PC-9 (cell line): Measurements from ENCODE around the gene DOK3. TPM values are rescaled to one million over a fixed set of nuclear protein-coding genes. Genes with fewer than 3 reads are reported as not detected.

Experiments used
- BruUV-seq: library from RNA; stranded (reverse); fragments of 400-500 nt; replicated peaks from 2 replicates; lab custom pipeline; 2021; lab: Mats Ljungman, UMichigan
- CTCF ChIA-PET: fragments of 300-600 bp; sonication (Branson Sonifier 250); formaldehyde crosslinking; loops from one replicate; lab custom pipeline; 2022; ENCODE audit warnings: antibody characterized with exemption; lab: Charles Lee
- POLR2A ChIA-PET: fragments of 300-600 bp; sonication (Branson Sonifier 250); formaldehyde crosslinking; loops from one replicate; lab custom pipeline; 2022; ENCODE audit warnings: antibody characterized with exemption; ENCODE audit not compliant: unreplicated experiment; lab: Charles Lee
- DNase-seq, 2 experiments: peaks; one replicate each; pipeline versions ENCODE4 v3.0.0 to v3.0.0-alpha.2; 2015 to 2022; ENCODE audit warnings: mixed read lengths in 1 of 2
- H2AFZ ChIP-seq: fragments of 200-600 bp; sonication (generic); 2 replicates; pipeline ENCODE4 v1.8.1; 2017; ENCODE audit warnings: antibody characterized with exemption
- H3F3A ChIP-seq: fragments of 200-600 bp; sonication (generic); 2 replicates; pipeline ENCODE4 v1.8.1; 2017; ENCODE audit warnings: antibody characterized with exemption, mild to moderate bottlenecking, low read depth; ENCODE audit not compliant: insufficient read depth
- H3K27ac ChIP-seq: fragments of 200-600 bp; sonication (generic); 2 replicates; pipeline ENCODE4 v1.6.1; 2016; ENCODE audit warnings: mixed run types
- H3K27me3 ChIP-seq: fragments of 200-600 bp; sonication (generic); 2 replicates; pipeline ENCODE4 v1.6.1; 2016; ENCODE audit warnings: low read depth, mixed run types; ENCODE audit not compliant: insufficient read depth
- H3K36me3 ChIP-seq: fragments of 200-600 bp; sonication (generic); 2 replicates; pipeline ENCODE4 v1.6.1; 2016; ENCODE audit warnings: low read depth, mixed run types
- H3K4me1 ChIP-seq: fragments of 200-600 bp; sonication (generic); replicated peaks from 2 replicates; pipeline ENCODE4 v1.6.1; 2016; ENCODE audit warnings: mixed run types; ENCODE audit not compliant: insufficient read depth
- H3K4me2 ChIP-seq: fragments of 200-600 bp; sonication (generic); 2 replicates; pipeline ENCODE4 v1.6.1; 2017; ENCODE audit warnings: mixed run types
- H3K4me3 ChIP-seq: fragments of 200-600 bp; sonication (generic); 2 replicates; pipeline ENCODE4 v1.6.1; 2016; ENCODE audit warnings: mixed run types
- H3K79me2 ChIP-seq: fragments of 200-600 bp; sonication (generic); 2 replicates; pipeline ENCODE4 v1.6.1; 2017; ENCODE audit warnings: low read depth, mixed run types
- H3K9me2 ChIP-seq: fragments of 200-600 bp; sonication (generic); 2 replicates; pipeline ENCODE4 v1.8.1; 2017; ENCODE audit warnings: mild to moderate bottlenecking; ENCODE audit not compliant: insufficient read depth
- H3K9me3 ChIP-seq: fragments of 200-600 bp; sonication (generic); 2 replicates; pipeline ENCODE4 v1.8.1; 2016; ENCODE audit warnings: low read depth; ENCODE audit not compliant: insufficient read depth
- H4K20me1 ChIP-seq: fragments of 200-600 bp; sonication (generic); 2 replicates; pipeline ENCODE4 v1.8.1; 2017; ENCODE audit not compliant: insufficient read depth
- CTCF ChIP-seq: fragments of 200-600 bp; sonication (generic); conservative IDR thresholded peaks from 2 replicates; pipeline ENCODE4 v1.6.1; 2017; ENCODE audit warnings: mixed run types, antibody characterized with exemption, mild to moderate bottlenecking, moderate library complexity
- EZH2 ChIP-seq: fragments of 200-600 bp; sonication (generic); IDR thresholded peaks from 2 replicates; pipeline ENCODE4 v1.8.0; 2017; ENCODE audit warnings: antibody characterized with exemption, low read depth
- intact Hi-C: fragments of 100-400 bp; cut with micrococcal nuclease; formaldehyde crosslinking; loops from one replicate; pipeline ENCODE4 v1.10.0; 2022; ENCODE audit not compliant: unreplicated experiment
- total RNA-seq: library from RNA; stranded (reverse); gene quantifications from 2 replicates; pipeline ENCODE4 v1.2.3, GENCODE V29; 2021

The DOK3 gene
- total RNA-seq, 1 experiment from 2014 or later, result 12.2 TPM

- CTCF ChIA-PET, result interaction anchor here (1.0 to 1.2 kb wide), 3 partner anchors 49 to 64 kb away, joined by 3 to 5 read pairs (median 3); no protein-coding TSS in a partner anchor
- H3K4me1 ChIP-seq, result peaks cover 19% of the 10 kb centered on the region
Observed at GRCh38 chr5:177452688-177453638, 56.7 kb downstream of the DOK3 start.

More at GRCh38 chr5:177452688-177453638, 56.7 kb downstream of the DOK3 start:
- POLR2A ChIA-PET, result interaction anchor here (0.7 kb wide), 1 partner anchor 62 kb away, joined by 7 read pairs; no protein-coding TSS in a partner anchor
- Histone ChIP-seq H3K4me3 (no peak overlapping the region), H3K4me2 (no peak overlapping the region), H2AFZ (no peak overlapping the region), H3K9me3 (no peaks in the 10 kb centered on the region), H4K20me1 (peaks cover 18% of the 10 kb centered on the region; the same call in 1 of the 2 replicates), H3K27ac (no peak overlapping the region), H3K36me3 (peaks cover 5% of the 10 kb centered on the region; the same call in 1 of the 2 replicates), H3K9me2 (no peaks in the 10 kb centered on the region), H3K79me2 (peaks cover 20% of the 10 kb centered on the region; the same call in 1 of the 2 replicates), H3F3A (peaks cover 33% of the 10 kb centered on the region), H3K27me3 (no peaks in the 10 kb centered on the region)
- intact Hi-C loops, result no loop called here
- BruUV-seq, result no TSS peak
- DNase-seq, result no peak
- no peak for TF ChIP-seq EZH2
- no peak for TF ChIP-seq CTCF

Other genes with a start within 250 kb of the DOK3 start
- gene RAB24, start 206.1 kb downstream of the DOK3 start, total RNA-seq, result 16.9 and 25.2 TPM in 2 replicates
- 189 and 209 TPM in 2 replicates for gene PRELID1, start 206.0 kb downstream of the DOK3 start, total RNA-seq
- 50.0 and 54.8 TPM in 2 replicates for gene MXD3, start 197.9 kb downstream of the DOK3 start, total RNA-seq
- 129 and 153 TPM in 2 replicates for gene LMAN2, start 158.2 kb downstream of the DOK3 start, total RNA-seq
- 11.9 and 13.6 TPM in 2 replicates for gene RGS14, start 151.9 kb downstream of the DOK3 start, total RNA-seq
- gene SLC34A1, start 125.4 kb downstream of the DOK3 start, total RNA-seq, result 0.28 TPM in 1 of 2 replicates, not detected in the other
- gene PFN3, start 109.2 kb downstream of the DOK3 start, total RNA-seq, result not detected in 2 replicates
- 14.5 and 17.0 TPM in 2 replicates for gene F12, start 100.3 kb downstream of the DOK3 start, total RNA-seq
- gene GRK6, start 83.2 kb downstream of the DOK3 start, total RNA-seq, result 82.3 and 124 TPM in 2 replicates
- gene PRR7, start 63.0 kb downstream of the DOK3 start, total RNA-seq, result 22.2 and 31.7 TPM in 2 replicates
- 144 and 181 TPM in 2 replicates for gene DBN1, start 36.2 kb downstream of the DOK3 start, total RNA-seq
- 167 and 202 TPM in 2 replicates for gene PDLIM7, start 12.2 kb downstream of the DOK3 start, total RNA-seq
- gene DDX41, start 7.1 kb upstream of the DOK3 start, total RNA-seq, result 90.8 and 93.1 TPM in 2 replicates
- 70.4 and 102 TPM in 2 replicates for gene FAM193B, start 44.7 kb upstream of the DOK3 start, total RNA-seq
- 168 and 173 TPM in 2 replicates for gene TMED9, start 82.4 kb upstream of the DOK3 start, total RNA-seq
- 27.9 and 29.5 TPM in 2 replicates for gene B4GALT7, start 90.3 kb upstream of the DOK3 start, total RNA-seq